Lower lobe of right lung (tissue), 2 donors: ENCODE data around the gene MLST8. TPM values are rescaled to one million over a fixed set of nuclear protein-coding genes. Genes with fewer than 3 reads are reported as not detected.

Experiments
- ATAC-seq, 2 donors: fragments of 200-7000 bp; cut with Tn5 transposase; one replicate each; pipeline ENCODE4 v1.9.1; 2020 to 2022; ENCODE audit warnings: mild to moderate bottlenecking in 2 of 2, moderate library complexity in 2 of 2
- DNase-seq: peaks from one replicate; pipeline ENCODE4 v3.0.0-alpha.2; 2020
- H3K27ac ChIP-seq: fragments of 200-600 bp; one replicate; pipeline ENCODE4 v1.8.0; 2022
- H3K27me3 ChIP-seq: fragments of 200-600 bp; one replicate; pipeline ENCODE4 v1.8.0; 2022; ENCODE audit warnings: low read depth
- H3K36me3 ChIP-seq: fragments of 200-600 bp; one replicate; pipeline ENCODE4 v1.8.0; 2022; ENCODE audit warnings: mild to moderate bottlenecking
- H3K4me1 ChIP-seq: fragments of 200-600 bp; one replicate; pipeline ENCODE4 v1.8.0; 2022
- H3K4me3 ChIP-seq: fragments of 200-600 bp; one replicate; pipeline ENCODE4 v1.8.0; 2022; ENCODE audit warnings: mild to moderate bottlenecking
- H3K9me3 ChIP-seq: fragments of 200-600 bp; one replicate; pipeline ENCODE4 v1.8.0; 2022
- intact Hi-C: fragments of 100-400 bp; cut with DNase I; formaldehyde crosslinking; loops from one replicate; pipeline ENCODE4 v1.11.0; 2022
- total RNA-seq: library from RNA; stranded (reverse); fragmentation: NEBNext Ultra II Directional; extraction: Animal tissue kit (Norgen Biotek cat#: 25700); gene quantifications from one replicate; pipeline ENCODE4 v1.2.1, GENCODE V29; 2021
- TF ChIP-seq, protein P1 (sequence below): fragments of 200-600 bp; IDR thresholded peaks from one replicate; pipeline ENCODE4 v1.8.0; 2022; ENCODE audit warnings: antibody characterized with exemption, mild to moderate bottlenecking
- donor health status: DM: no; HTN: yes; CAD: no; lungs with severe emphysema.

Gene MLST8
- total RNA-seq, 1 donor from 2014 or later = 26.6 TPM

DNA sequence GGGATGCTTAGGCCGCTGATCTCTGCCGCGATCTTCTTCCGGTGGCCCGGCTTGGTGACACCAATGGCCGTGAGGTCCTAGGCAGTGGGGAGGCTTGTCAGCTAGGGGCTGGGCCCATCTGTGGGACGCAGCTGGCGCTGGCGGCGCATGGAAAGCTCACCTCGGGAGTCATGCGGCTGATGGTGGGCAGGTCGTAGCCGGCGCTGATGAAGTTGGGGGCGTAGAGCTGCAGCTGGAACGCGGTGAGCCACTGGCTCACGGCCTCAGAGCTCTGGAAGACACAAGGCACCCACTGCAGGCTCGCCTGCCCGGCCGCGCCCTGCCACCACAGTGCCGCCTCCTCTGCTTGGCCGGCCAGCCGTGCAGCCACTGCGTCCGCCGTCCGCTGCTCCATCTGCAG is 21.6 kb upstream of the MLST8 start:
- TF ChIP-seq, protein P1, sequence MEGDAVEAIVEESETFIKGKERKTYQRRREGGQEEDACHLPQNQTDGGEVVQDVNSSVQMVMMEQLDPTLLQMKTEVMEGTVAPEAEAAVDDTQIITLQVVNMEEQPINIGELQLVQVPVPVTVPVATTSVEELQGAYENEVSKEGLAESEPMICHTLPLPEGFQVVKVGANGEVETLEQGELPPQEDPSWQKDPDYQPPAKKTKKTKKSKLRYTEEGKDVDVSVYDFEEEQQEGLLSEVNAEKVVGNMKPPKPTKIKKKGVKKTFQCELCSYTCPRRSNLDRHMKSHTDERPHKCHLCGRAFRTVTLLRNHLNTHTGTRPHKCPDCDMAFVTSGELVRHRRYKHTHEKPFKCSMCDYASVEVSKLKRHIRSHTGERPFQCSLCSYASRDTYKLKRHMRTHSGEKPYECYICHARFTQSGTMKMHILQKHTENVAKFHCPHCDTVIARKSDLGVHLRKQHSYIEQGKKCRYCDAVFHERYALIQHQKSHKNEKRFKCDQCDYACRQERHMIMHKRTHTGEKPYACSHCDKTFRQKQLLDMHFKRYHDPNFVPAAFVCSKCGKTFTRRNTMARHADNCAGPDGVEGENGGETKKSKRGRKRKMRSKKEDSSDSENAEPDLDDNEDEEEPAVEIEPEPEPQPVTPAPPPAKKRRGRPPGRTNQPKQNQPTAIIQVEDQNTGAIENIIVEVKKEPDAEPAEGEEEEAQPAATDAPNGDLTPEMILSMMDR = no peak
- H3K27ac ChIP-seq = no peak overlapping the region
- no peaks in the 10 kb centered on the region for H3K9me3 ChIP-seq
- no peaks in the 10 kb centered on the region for H3K4me1 ChIP-seq
- ATAC-seq (no peak), DNase-seq (no peak)
- no peak overlapping the region for H3K4me3 ChIP-seq
- H3K27me3 ChIP-seq = no peaks in the 10 kb centered on the region
- intact Hi-C loops = no loop called here
- H3K36me3 ChIP-seq = no peaks in the 10 kb centered on the region

DNA sequence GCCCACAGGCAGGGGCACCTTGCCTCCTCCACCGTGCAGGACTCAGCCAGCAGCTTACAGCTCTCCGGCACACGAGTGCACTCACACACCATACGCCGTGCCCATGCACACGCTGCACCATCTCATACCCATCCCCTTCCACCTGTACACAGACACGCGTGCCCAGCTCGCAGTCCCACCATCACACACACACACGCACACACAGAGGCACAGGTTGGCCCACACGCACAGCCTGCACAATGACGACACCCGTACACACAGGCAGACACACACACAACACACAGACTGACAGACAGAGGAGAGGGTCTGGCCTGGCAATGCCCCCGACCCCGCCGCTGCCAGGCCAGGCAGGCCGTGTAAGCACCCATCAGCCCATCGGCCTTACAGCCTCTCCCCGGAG is 20.9 kb upstream of the MLST8 start:
- TF ChIP-seq, protein P1 = no peak
- Histone ChIP-seq H3K4me3 (no peak overlapping the region), H3K27me3 (no peaks in the 10 kb centered on the region), H3K27ac (no peak overlapping the region), H3K9me3 (no peaks in the 10 kb centered on the region), H3K36me3 (no peaks in the 10 kb centered on the region), H3K4me1 (no peaks in the 10 kb centered on the region)
- no peak for ATAC-seq
- DNase-seq = no peak
- intact Hi-C loops = no loop called here

DNA sequence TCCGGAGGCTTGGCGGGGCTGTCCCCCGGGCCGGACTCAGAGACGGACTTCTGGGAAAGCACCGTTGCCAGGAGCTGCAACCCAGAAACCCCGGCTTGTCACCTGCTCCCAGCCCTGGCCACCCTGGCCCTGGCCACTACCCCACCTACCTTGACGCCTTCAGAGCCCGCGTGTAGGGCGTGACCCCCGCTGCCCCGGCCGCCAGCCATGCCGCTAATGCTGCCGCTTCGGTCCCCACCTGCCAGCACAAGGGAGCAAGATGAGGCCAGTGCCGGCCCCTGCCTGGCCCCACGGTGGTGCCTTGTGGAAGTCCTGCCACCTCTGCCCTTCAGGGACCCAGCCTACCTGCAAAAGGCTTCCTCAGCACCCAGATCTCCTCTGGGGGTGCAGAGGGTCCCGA is 20.3 kb upstream of the MLST8 start:
- intact Hi-C loops = no loop called here
- H3K27me3 ChIP-seq = no peaks in the 10 kb centered on the region
- H3K36me3 ChIP-seq = no peaks in the 10 kb centered on the region
- DNase-seq (no peak), ATAC-seq (no peak)
- H3K27ac ChIP-seq = no peak overlapping the region
- no peaks in the 10 kb centered on the region for H3K4me1 ChIP-seq
- TF ChIP-seq, protein P1 = no peak
- no peak overlapping the region for H3K4me3 ChIP-seq
- H3K9me3 ChIP-seq = no peaks in the 10 kb centered on the region

DNA sequence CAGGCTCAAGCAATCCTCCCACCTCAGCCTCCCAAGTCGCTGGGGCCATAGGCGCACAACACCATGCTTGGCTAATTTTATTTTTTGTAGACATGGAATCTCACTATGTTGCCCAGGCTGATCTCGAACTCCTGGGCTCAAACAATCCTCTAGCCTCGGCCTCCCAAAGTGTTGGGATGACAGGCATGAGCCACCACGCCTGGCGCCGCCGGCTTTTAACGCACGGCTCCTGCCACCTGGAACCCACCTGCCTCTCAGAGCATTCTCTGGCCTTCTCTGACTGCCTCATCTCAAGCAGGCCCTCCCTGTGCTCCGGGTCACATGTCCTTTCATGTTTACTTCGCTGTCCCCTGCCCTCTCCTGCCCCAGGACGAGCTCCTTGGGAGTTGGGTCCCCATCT is 19.2 kb upstream of the MLST8 start:
- DNase-seq (no peak), ATAC-seq (no peak)
- H3K27ac ChIP-seq = no peak overlapping the region
- no peaks in the 10 kb centered on the region for H3K27me3 ChIP-seq
- intact Hi-C loops = no loop called here
- H3K36me3 ChIP-seq = no peaks in the 10 kb centered on the region
- H3K4me1 ChIP-seq = no peaks in the 10 kb centered on the region
- H3K4me3 ChIP-seq = no peak overlapping the region
- TF ChIP-seq, protein P1 = no peak
- H3K9me3 ChIP-seq = no peaks in the 10 kb centered on the region

DNA sequence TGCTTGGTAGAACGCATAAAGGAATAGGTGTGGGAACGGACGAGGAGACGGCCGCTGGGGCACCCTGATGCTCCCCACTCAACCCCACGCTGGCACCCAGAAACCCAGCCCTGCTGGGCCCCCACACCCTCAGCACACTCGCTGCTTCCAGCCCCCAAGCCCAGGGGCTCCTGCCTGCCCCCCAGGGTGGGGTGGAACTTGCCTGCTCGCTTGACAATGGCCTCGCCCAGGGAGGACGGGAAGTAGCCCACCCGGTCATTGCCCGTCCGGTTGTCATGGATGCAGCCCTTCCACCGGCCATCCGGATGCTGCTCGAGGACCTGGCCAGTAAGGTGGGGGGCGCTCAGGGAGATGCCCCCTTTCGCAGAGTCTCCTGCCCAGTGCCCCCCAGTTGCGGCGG is 18.7 kb upstream of the MLST8 start:
- intact Hi-C loops = no loop called here
- Histone ChIP-seq H3K36me3 (no peaks in the 10 kb centered on the region), H3K27ac (no peak overlapping the region), H3K4me3 (no peak overlapping the region), H3K27me3 (no peaks in the 10 kb centered on the region), H3K4me1 (no peaks in the 10 kb centered on the region), H3K9me3 (no peaks in the 10 kb centered on the region)
- DNase-seq = no peak
- TF ChIP-seq, protein P1 = no peak
- ATAC-seq = no peak

DNA sequence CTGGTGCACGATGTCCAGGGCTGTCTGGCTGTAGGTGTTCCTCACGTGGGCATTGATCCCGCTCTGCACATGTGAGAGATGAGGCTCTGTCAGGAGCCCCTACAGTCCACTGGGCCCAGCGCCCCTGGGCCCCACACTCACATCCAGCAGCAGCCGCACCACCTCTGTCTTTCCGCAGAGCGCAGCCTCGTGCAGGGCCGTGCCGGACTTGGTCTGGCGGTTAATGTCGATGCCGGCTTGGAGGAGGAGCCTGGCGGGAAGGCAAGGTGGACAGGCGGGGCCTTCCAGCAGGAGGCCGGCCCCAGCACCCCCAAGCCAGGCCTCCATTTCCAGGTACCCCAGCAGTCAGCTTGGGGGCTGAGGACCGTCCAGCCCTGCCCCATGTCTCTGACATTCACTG is 18.0 kb upstream of the MLST8 start:
- ATAC-seq (no peak), DNase-seq (no peak)
- Histone ChIP-seq H3K27me3 (no peaks in the 10 kb centered on the region), H3K4me3 (no peak overlapping the region), H3K4me1 (no peaks in the 10 kb centered on the region), H3K36me3 (no peaks in the 10 kb centered on the region), H3K9me3 (no peaks in the 10 kb centered on the region), H3K27ac (no peak overlapping the region)
- TF ChIP-seq, protein P1 = no peak
- intact Hi-C loops = no loop called here
